ENCODE data around the gene NELL2.
"Not testable (repeated sequence)": the region's sequence is repeated elsewhere in the genome, so short reads cannot be mapped to it uniquely, and the experiment has no call there.

Gene NELL2

DNA sequence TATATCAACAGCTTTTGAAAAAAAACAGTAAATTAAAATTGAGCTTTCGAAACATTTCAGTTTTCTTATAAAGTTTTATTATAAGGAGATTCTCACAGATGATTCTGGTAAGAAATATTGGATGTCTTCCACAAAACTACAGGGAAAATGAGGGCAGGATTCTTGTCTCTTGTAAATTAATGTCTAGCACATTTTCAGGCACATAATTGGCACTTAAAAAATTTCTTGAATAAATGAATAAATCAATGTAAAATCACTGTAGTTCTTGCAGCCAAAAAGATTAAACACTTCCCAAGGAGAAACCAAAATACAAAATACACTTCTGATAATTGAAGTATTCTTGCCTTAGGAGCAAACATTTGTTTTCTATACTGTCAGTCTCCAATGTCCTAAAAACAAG is 164.4 kb downstream of the NELL2 start:
- Histone ChIP-seq H3K27ac (no peak overlapping the region), H3K9ac (ENCODE audit: insufficient read length) (no peak overlapping the region), H3K9me3 (ENCODE audit: low read depth, low read length) (no peaks in the 10 kb centered on the region), H3K4me3 (no peak overlapping the region), H3K36me3 (ENCODE audit: insufficient read depth, low read length) (peaks cover 11% of the 10 kb centered on the region; the same call in 1 of the 2 replicates)
- TF ChIP-seq POLR2AphosphoS5 (IDR thresholded peaks at IDR 0.05; ENCODE audit: borderline replicate concordance, low read depth, low read length) (no peak), EZH2 (IDR thresholded peaks at IDR 0.05) (no peak), FOXP2 (optimal IDR thresholded peaks at IDR 0.05; ENCODE audit: control extremely low read depth, extremely low read length, insufficient read depth) (no peak)
- no peak for DNase-seq (ENCODE audit: low read depth, low spot score)

GRCh38 chr12:44709166-44709565 is 166.9 kb downstream of the NELL2 start:
- Histone ChIP-seq H3K27ac (no peak overlapping the region), H3K9me3 (ENCODE audit: low read depth, low read length) (no peaks in the 10 kb centered on the region), H3K36me3 (ENCODE audit: insufficient read depth, low read length) (peaks cover 11% of the 10 kb centered on the region; the same call in 1 of the 2 replicates), H3K9ac (ENCODE audit: insufficient read length) (no peak overlapping the region), H3K4me3 (no peak overlapping the region)
- no peak for DNase-seq (ENCODE audit: low read depth, low spot score)
- TF ChIP-seq FOXP2 (optimal IDR thresholded peaks at IDR 0.05; ENCODE audit: control extremely low read depth, extremely low read length, insufficient read depth) (no peak), EZH2 (IDR thresholded peaks at IDR 0.05) (no peak), POLR2AphosphoS5 (IDR thresholded peaks at IDR 0.05; ENCODE audit: borderline replicate concordance, low read depth, low read length) (no peak)

- Histone ChIP-seq H3K9ac (ENCODE audit: insufficient read length) (no peak overlapping the region), H3K36me3 (ENCODE audit: insufficient read depth, low read length) (peaks cover 11% of the 10 kb centered on the region; the same call in 1 of the 2 replicates), H3K9me3 (ENCODE audit: low read depth, low read length) (no peaks in the 10 kb centered on the region), H3K4me3 (no peak overlapping the region), H3K27ac (no peak overlapping the region)
- TF ChIP-seq EZH2 (IDR thresholded peaks at IDR 0.05) (no peak), FOXP2 (optimal IDR thresholded peaks at IDR 0.05; ENCODE audit: control extremely low read depth, extremely low read length, insufficient read depth) (no peak), POLR2AphosphoS5 (IDR thresholded peaks at IDR 0.05; ENCODE audit: borderline replicate concordance, low read depth, low read length) (no peak)
- DNase-seq (ENCODE audit: low read depth, low spot score) = no peak
Observed at GRCh38 chr12:44708218-44708617, 167.9 kb downstream of the NELL2 start.

- DNase-seq (ENCODE audit: low read depth, low spot score) = peak; percentile 28
- TF ChIP-seq EZH2 (IDR thresholded peaks at IDR 0.05) = no peak
- no peak overlapping the region for H3K27ac ChIP-seq
- H3K9ac ChIP-seq (ENCODE audit: insufficient read length) = no peak overlapping the region
- H3K36me3 ChIP-seq (ENCODE audit: insufficient read depth, low read length) = peaks cover 6% of the 10 kb centered on the region
- no peaks in the 10 kb centered on the region for H3K9me3 ChIP-seq (ENCODE audit: low read depth, low read length)
- no peak overlapping the region for H3K4me3 ChIP-seq
Observed at GRCh38 chr12:44703182-44703910, 172.8 kb downstream of the NELL2 start.

- H3K36me3 ChIP-seq (ENCODE audit: insufficient read depth, low read length) = peaks cover 9% of the 10 kb centered on the region
- no peak overlapping the region for H3K9ac ChIP-seq (ENCODE audit: insufficient read length)
- TF ChIP-seq EZH2 (IDR thresholded peaks at IDR 0.05) (no peak), POLR2AphosphoS5 (IDR thresholded peaks at IDR 0.05; ENCODE audit: borderline replicate concordance, low read depth, low read length) (no peak), FOXP2 (optimal IDR thresholded peaks at IDR 0.05; ENCODE audit: control extremely low read depth, extremely low read length, insufficient read depth) (no peak)
- H3K4me3 ChIP-seq = no peak overlapping the region
- H3K27ac ChIP-seq = no peak overlapping the region
- DNase-seq (ENCODE audit: low read depth, low spot score) = no peak
- H3K9me3 ChIP-seq (ENCODE audit: low read depth, low read length) = no peaks in the 10 kb centered on the region
Observed at GRCh38 chr12:44697511-44697910, 178.6 kb downstream of the NELL2 start.

- Histone ChIP-seq H3K36me3 (ENCODE audit: insufficient read depth, low read length) (peaks cover 8% of the 10 kb centered on the region), H3K4me3 (no peak overlapping the region), H3K27ac (0 out of 2 replicates have a peak overlapping the region, but pooled peaks have one; percentile 10), H3K9me3 (ENCODE audit: low read depth, low read length) (no peaks in the 10 kb centered on the region), H3K9ac (ENCODE audit: insufficient read length) (no peak overlapping the region)
- TF ChIP-seq FOXP2 (optimal IDR thresholded peaks at IDR 0.05; ENCODE audit: control extremely low read depth, extremely low read length, insufficient read depth) (no peak), EZH2 (IDR thresholded peaks at IDR 0.05) (no peak), POLR2AphosphoS5 (IDR thresholded peaks at IDR 0.05; ENCODE audit: borderline replicate concordance, low read depth, low read length) (no peak)
- DNase-seq (ENCODE audit: low read depth, low spot score) = no peak
Observed at GRCh38 chr12:44696542-44696941, 179.6 kb downstream of the NELL2 start.

DNA sequence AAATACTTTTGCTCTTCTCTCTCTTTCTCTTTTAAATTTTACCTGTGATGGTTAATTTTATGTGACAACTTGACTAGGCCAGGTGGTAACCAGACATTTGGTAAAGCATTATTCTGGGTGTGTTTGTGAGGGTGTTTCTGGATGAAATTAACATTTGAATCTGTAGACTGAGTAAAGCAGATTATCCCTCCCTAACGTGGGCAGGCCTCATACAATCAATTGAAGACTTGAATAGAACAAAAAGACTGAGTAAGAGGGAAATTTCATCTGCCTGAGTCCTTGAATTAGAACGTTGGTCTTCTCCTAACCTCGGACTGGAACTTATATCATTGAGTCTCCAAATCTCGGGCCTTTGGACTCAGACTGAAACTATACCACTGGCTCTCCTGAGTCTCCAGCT is 182.1 kb downstream of the NELL2 start:
- Histone ChIP-seq H3K9ac (ENCODE audit: insufficient read length) (no peak overlapping the region), H3K4me3 (no peak overlapping the region), H3K36me3 (ENCODE audit: insufficient read depth, low read length) (0 out of 2 replicates have a peak, but pooled peaks cover 8% of the 10 kb centered on the region), H3K9me3 (ENCODE audit: low read depth, low read length) (no peaks in the 10 kb centered on the region), H3K27ac (no peak overlapping the region)
- TF ChIP-seq EZH2 (IDR thresholded peaks at IDR 0.05) (no peak), FOXP2 (optimal IDR thresholded peaks at IDR 0.05; ENCODE audit: control extremely low read depth, extremely low read length, insufficient read depth) (no peak), POLR2AphosphoS5 (IDR thresholded peaks at IDR 0.05; ENCODE audit: borderline replicate concordance, low read depth, low read length) (no peak)
- no peak for DNase-seq (ENCODE audit: low read depth, low spot score)

GRCh38 chr12:44689587-44689986 is 186.5 kb downstream of the NELL2 start:
- Histone ChIP-seq H3K4me3 (no peak overlapping the region), H3K36me3 (ENCODE audit: insufficient read depth, low read length) (peaks cover 4% of the 10 kb centered on the region; the same call in 1 of the 2 replicates), H3K9ac (ENCODE audit: insufficient read length) (no peak overlapping the region), H3K27ac (no peak overlapping the region), H3K9me3 (ENCODE audit: low read depth, low read length) (no peaks in the 10 kb centered on the region)
- DNase-seq (ENCODE audit: low read depth, low spot score) = no peak
- TF ChIP-seq EZH2 (IDR thresholded peaks at IDR 0.05) (no peak), FOXP2 (optimal IDR thresholded peaks at IDR 0.05; ENCODE audit: control extremely low read depth, extremely low read length, insufficient read depth) (no peak), POLR2AphosphoS5 (IDR thresholded peaks at IDR 0.05; ENCODE audit: borderline replicate concordance, low read depth, low read length) (no peak)

GRCh38 chr12:44686821-44687432 is 189.2 kb downstream of the NELL2 start:
- H3K4me3 ChIP-seq; DNase-seq (ENCODE audit: low read depth, low spot score); H3K9me3 ChIP-seq (ENCODE audit: low read depth, low read length); H3K9ac ChIP-seq (ENCODE audit: insufficient read length); H3K36me3 ChIP-seq (ENCODE audit: insufficient read depth, low read length); H3K27ac ChIP-seq: not testable (repeated sequence)

Data from SK-N-MC (cell line).